Muscle of leg (tissue), 11 donors: ENCODE measurements around the gene CRY2. TPM values are rescaled to one million over a fixed set of nuclear protein-coding genes. Genes with fewer than 3 reads are reported as not detected.
"Not testable (repeated sequence)": the region's sequence is repeated elsewhere in the genome, so short reads cannot be mapped to it uniquely, and the experiment has no call there.

Source experiments
- DNase-seq: peaks from one replicate; pipeline ENCODE4 v3.0.0; 2013
- H3K27ac ChIP-seq: one replicate; pipeline ENCODE4 v1.5.1; 2013; ENCODE audit warnings: mild to moderate bottlenecking, low read length, control low read depth
- H3K27me3 ChIP-seq: one replicate; pipeline ENCODE4 v1.6.1; 2013; ENCODE audit warnings: low read length; ENCODE audit not compliant: control insufficient read depth, insufficient read depth
- H3K36me3 ChIP-seq: one replicate; pipeline ENCODE4 v1.6.1; 2013; ENCODE audit warnings: low read length; ENCODE audit not compliant: control insufficient read depth, insufficient read depth
- H3K4me1 ChIP-seq: one replicate; pipeline ENCODE4 v1.6.1; 2013; ENCODE audit warnings: low read length; ENCODE audit not compliant: control insufficient read depth, insufficient read depth
- H3K4me3 ChIP-seq: one replicate; pipeline ENCODE4 v1.5.1; 2013; ENCODE audit warnings: low read length, control low read depth
- H3K9me3 ChIP-seq: replicated peaks from 2 replicates; pipeline ENCODE4 v1.6.1; 2013; ENCODE audit warnings: low read depth, low read length; ENCODE audit not compliant: control insufficient read depth
- WGBS: methylation state at CpG from one replicate; pipeline ENCODE4 v1.1.5; 2013; ENCODE audit warnings: missing lambda C conversion rate; ENCODE audit not compliant: insufficient coverage; 5-methylcytosine and 5-hydroxymethylcytosine counted together
- polyA plus RNA-seq, 8 donors: library from polyadenylated mRNA; unstranded; fragments of 120-200 nt; gene quantifications; one replicate each; pipeline versions ENCODE4 v1.2.1 to v1.2.3, GENCODE V29; 2013; ENCODE audit warnings: inconsistent platforms in 1 of 8, low replicate concordance in 1 of 8; ENCODE audit not compliant: insufficient read length in 8 of 8, insufficient read depth in 1 of 8
- total RNA-seq: library from RNA; stranded (reverse); fragments of 120-200 nt; gene quantifications from one replicate; pipeline ENCODE4 v1.2.4, GENCODE V29; 2013

Gene CRY2
- total and polyA plus RNA-seq, 9 donors: 24.1 to 29.3 (median 25.8) TPM

DNA sequence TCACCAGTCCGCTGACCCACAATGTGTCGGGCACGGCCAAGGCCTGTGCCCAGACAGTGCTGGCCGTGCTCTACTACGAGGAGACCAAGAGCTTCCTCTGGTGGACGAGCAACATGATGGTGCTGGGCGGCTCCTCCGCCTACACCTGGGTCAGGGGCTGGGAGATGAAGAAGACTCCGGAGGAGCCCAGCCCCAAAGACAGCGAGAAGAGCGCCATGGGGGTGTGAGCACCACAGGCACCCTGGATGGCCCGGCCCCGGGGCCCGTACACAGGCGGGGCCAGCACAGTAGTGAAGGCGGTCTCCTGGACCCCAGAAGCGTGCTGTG, 36.2 kb upstream of the CRY2 start:
- H3K9me3 ChIP-seq: no peaks in the 10 kb centered on the region
- 88% methylated on average over 17 of the region's 17 CpGs for WGBS
- peaks cover 29% of the 10 kb centered on the region for H3K36me3 ChIP-seq
- no peak overlapping the region for H3K27ac ChIP-seq
- DNase-seq: no peak
- no peak overlapping the region for H3K4me3 ChIP-seq
- no peaks in the 10 kb centered on the region for H3K27me3 ChIP-seq
- peaks cover 19% of the 10 kb centered on the region for H3K4me1 ChIP-seq

GRCh38 chr11:45811571-45812290, 35.5 kb upstream of the CRY2 start:
- no peaks in the 10 kb centered on the region for H3K9me3 ChIP-seq
- no peaks in the 10 kb centered on the region for H3K27me3 ChIP-seq
- H3K27ac ChIP-seq: no peak overlapping the region
- H3K4me3 ChIP-seq: no peak overlapping the region
- peaks cover 23% of the 10 kb centered on the region for H3K36me3 ChIP-seq
- peaks cover 12% of the 10 kb centered on the region for H3K4me1 ChIP-seq
- 73% methylated on average over 3 of the region's 8 CpGs for WGBS
- DNase-seq: no peak

GRCh38 chr11:45812581-45813548, 34.4 kb upstream of the CRY2 start:
- Histone ChIP-seq H3K36me3 (peaks cover 22% of the 10 kb centered on the region), H3K4me3 (no peak overlapping the region), H3K4me1 (peaks cover 1% of the 10 kb centered on the region), H3K27me3 (no peaks in the 10 kb centered on the region), H3K27ac (no peak overlapping the region), H3K9me3 (no peaks in the 10 kb centered on the region)
- WGBS: no CpG with 5 or more reads among the region's 7 CpGs
- DNase-seq: no peak

DNA sequence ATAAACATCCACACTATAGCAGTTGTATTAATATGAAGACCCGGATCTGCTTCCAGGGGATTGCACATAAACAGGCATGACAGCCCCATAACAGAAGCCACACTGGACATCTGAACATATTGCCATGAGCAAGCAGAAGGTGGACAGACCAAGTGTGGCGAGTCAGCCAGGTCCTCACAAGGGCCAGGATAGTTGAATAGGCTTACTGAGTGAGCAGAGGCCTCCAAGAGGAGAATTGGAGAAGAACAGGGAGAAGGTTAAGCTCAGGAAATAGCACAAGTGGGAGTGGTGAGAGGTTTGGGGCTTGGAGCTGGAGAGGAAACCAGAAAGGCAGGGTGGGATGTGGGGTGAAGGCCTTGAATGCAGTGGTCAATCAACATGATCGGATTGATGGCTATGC, 31.5 kb upstream of the CRY2 start:
- Histone ChIP-seq H3K4me3 (no peak overlapping the region), H3K27me3 (no peaks in the 10 kb centered on the region), H3K9me3 (no peaks in the 10 kb centered on the region), H3K36me3 (peaks cover 15% of the 10 kb centered on the region), H3K27ac (no peak overlapping the region), H3K4me1 (no peaks in the 10 kb centered on the region)
- 0% methylated on average over 1 of the region's 3 CpGs for WGBS
- no peak for DNase-seq

DNA sequence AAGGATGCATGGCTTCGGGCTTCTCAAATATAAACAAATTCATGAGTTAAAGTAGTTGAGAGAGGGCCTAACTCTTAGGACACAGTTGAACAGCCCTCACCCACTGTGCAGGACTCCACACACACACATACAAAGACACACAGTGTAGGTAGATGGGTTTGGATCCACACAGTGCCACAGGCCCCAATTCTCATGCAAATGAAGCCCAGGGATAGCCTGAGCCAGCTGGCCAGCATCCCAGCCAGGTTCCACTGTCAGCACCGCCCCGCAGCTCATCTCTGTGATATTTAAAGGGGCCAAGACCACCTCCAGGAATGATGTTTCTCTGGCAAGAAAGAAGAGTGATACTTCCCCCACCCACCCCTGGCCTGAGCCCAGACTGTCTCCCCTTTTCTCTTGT, 30.7 kb upstream of the CRY2 start:
- Histone ChIP-seq H3K27me3 (no peaks in the 10 kb centered on the region), H3K27ac (no peak overlapping the region), H3K4me3 (no peak overlapping the region), H3K36me3 (peaks cover 7% of the 10 kb centered on the region), H3K4me1 (no peaks in the 10 kb centered on the region), H3K9me3 (no peaks in the 10 kb centered on the region)
- no peak for DNase-seq
- WGBS: 25% methylated on average over 2 of the region's 3 CpGs

DNA sequence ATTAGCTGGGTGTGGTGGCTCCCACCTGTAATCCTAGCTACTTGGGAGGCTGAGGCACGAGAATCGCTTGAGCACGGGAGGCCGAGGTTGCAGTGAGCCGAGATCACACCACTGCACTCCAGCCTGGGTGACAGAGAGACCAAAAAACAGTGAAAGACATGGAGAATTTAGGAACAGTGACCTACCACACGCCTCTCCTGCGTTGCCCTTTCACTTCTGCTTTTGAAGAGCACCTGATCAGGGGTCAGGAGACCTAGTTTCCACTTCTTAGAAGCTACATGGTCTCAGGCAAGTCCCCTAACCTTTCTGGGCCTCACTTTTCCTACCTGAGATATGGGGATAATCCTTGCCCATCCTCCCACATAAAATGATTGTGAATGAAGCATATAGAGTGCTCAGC, 30.1 kb upstream of the CRY2 start:
- no peaks in the 10 kb centered on the region for H3K4me1 ChIP-seq
- H3K27ac ChIP-seq: no peak overlapping the region
- no peaks in the 10 kb centered on the region for H3K27me3 ChIP-seq
- DNase-seq: no peak
- 92% methylated on average over 6 of the region's 7 CpGs for WGBS
- peaks cover 2% of the 10 kb centered on the region for H3K36me3 ChIP-seq
- H3K9me3 ChIP-seq: no peaks in the 10 kb centered on the region
- no peak overlapping the region for H3K4me3 ChIP-seq

DNA sequence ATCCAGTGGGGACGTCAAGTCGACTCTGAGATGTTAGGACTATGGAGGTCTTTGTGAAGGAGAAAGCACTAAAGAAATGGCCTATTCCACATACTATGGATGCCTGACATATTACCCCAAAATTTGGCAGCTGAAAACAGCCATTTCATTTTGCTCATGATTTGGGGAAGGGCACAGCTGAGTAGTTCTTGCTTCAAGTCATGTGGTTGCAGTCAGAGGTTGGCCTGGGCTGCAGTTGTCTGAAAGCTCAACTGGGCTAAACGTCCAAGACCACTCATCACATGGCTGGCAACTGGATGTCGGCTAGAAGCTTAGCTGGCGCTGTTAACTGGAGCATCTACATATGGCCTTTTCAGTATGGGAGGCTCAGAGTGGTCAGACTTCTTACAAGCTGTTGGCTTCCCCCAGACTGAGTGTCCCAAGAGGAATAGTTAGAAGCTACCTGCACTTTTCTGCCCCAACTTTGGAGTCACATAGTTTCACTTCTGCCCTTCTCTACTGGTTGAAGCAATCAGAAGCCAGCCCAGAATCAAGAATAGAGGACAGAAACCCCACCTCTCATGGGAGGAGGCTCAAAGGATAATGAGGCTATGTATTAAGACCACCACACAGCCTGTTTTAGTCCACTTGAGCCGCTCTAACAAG, 28.2 kb upstream of the CRY2 start:
- WGBS: 90% methylated on average over 2 of the region's 6 CpGs
- no peak for DNase-seq

DNA sequence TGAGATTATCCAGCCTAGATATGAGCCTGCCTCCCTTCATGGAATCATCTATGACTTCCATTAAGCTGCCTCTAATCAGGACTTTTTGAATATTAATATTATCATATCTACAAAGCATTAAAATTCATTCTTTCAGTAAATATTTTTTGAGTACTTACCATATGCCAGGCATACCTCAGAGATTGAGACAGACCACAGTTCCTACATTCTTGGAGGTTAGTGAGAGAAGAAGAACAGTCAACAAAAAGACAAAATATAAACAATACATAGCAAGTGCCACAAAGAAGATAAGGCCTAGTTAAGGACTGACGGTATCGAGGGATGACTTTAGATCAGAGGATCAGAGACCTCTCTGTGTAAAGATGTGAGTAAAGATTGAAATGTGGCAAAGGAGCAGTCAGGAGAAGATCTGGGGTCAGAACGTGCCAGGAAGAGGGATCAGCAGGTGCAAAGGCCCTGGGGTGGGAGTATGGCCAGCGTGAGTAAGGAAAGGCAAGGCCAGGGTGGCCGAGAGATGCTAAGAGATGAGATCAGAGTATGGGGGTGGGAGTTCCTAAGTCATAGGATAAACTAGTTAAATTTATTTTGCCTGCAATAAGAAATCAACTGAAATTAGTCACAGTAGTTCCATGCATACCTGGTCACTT, 26.9 kb upstream of the CRY2 start:
- Histone ChIP-seq H3K36me3 (no peaks in the 10 kb centered on the region), H3K4me1 (no peaks in the 10 kb centered on the region), H3K4me3 (no peak overlapping the region), H3K27ac (no peak overlapping the region), H3K27me3 (no peaks in the 10 kb centered on the region), H3K9me3 (no peaks in the 10 kb centered on the region)
- no peak for DNase-seq
- 87% methylated on average over 3 of the region's 5 CpGs for whole genome bisulfite sequencing

More for the DNA sequence above, 28.2 kb upstream of the CRY2 start:
- Histone ChIP-seq H3K9me3 (no peaks in the 10 kb centered on the region), H3K4me1 (no peaks in the 10 kb centered on the region), H3K27ac (no peak overlapping the region), H3K36me3 (no peaks in the 10 kb centered on the region), H3K4me3 (no peak overlapping the region), H3K27me3 (no peaks in the 10 kb centered on the region)

- not testable (repeated sequence) for H3K36me3 ChIP-seq, H3K4me3 ChIP-seq, H3K27me3 ChIP-seq, H3K4me1 ChIP-seq, H3K9me3 ChIP-seq, H3K27ac ChIP-seq, DNase-seq
- WGBS: 67% methylated on average over 2 of the region's 7 CpGs
These were observed 20.8 kb upstream of the CRY2 start for GRCh38 chr11:45826492-45826891.

DNA sequence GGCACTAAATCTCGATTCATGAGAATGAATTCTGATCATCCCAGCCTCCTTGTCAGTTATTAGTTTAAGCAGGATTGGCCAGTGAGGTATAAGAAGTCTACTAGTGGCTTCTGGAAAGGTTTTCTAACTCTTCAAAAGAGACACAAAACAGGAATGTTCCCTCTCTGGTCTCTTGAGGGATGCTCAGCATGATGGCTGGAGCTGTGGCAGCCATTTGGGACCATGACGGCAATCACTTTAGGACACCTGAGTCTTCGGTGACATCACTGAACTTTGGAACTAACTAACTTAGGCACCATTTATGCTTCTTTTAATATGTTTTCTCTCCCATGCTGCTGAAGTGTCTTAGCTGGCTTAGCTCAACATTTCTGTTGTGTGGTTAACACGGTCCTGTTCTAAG, 20.2 kb upstream of the CRY2 start:
- DNase-seq: no peak
- H3K36me3 ChIP-seq: no peaks in the 10 kb centered on the region
- WGBS: 87% methylated on average over 4 of the region's 4 CpGs
- H3K4me3 ChIP-seq: no peak overlapping the region
- no peaks in the 10 kb centered on the region for H3K9me3 ChIP-seq
- H3K4me1 ChIP-seq: no peaks in the 10 kb centered on the region
- no peak overlapping the region for H3K27ac ChIP-seq
- H3K27me3 ChIP-seq: peaks cover 2% of the 10 kb centered on the region
